GM23248 (cell line): ENCODE data around the gene CDKAL1. TPM values are rescaled to one million over a fixed set of nuclear protein-coding genes. Genes with fewer than 3 reads are reported as not detected.

Experiments
- DNase-seq: peaks from one replicate; pipeline ENCODE4 v3.0.0-alpha.2; 2015
- H2AFZ ChIP-seq: fragments of 200-600 bp; sonication (generic); 2 replicates; pipeline ENCODE4 v1.6.1; 2016; ENCODE audit warnings: antibody characterized with exemption
- H3F3A ChIP-seq: fragments of 200-600 bp; sonication (generic); 2 replicates; pipeline ENCODE4 v1.6.1; 2016; ENCODE audit warnings: mild to moderate bottlenecking, antibody characterized with exemption, mixed run types; ENCODE audit not compliant: insufficient read depth
- H3K27ac ChIP-seq: fragments of 200-600 bp; sonication (generic); 2 replicates; pipeline ENCODE4 v1.5.1; 2016; ENCODE audit warnings: mild to moderate bottlenecking
- H3K27me3 ChIP-seq: fragments of 200-600 bp; sonication (generic); replicated peaks from 2 replicates; pipeline ENCODE4 v1.6.1; 2016; ENCODE audit warnings: mild to moderate bottlenecking; ENCODE audit not compliant: insufficient read depth
- H3K36me3 ChIP-seq: fragments of 200-600 bp; sonication (generic); 2 replicates; pipeline ENCODE4 v1.6.1; 2016; ENCODE audit warnings: low read depth, mild to moderate bottlenecking
- H3K4me1 ChIP-seq: fragments of 200-600 bp; sonication (generic); 2 replicates; pipeline ENCODE4 v1.6.1; 2016; ENCODE audit warnings: mild to moderate bottlenecking; ENCODE audit not compliant: insufficient read depth
- H3K4me2 ChIP-seq: fragments of 200-600 bp; sonication (generic); one replicate; pipeline ENCODE4 v1.6.1; 2016; ENCODE audit warnings: mild to moderate bottlenecking; ENCODE audit not compliant: unreplicated experiment
- H3K4me3 ChIP-seq: fragments of 200-600 bp; sonication (generic); 2 replicates; pipeline ENCODE4 v1.5.1; 2016; ENCODE audit warnings: mild to moderate bottlenecking
- H3K79me2 ChIP-seq: fragments of 200-600 bp; sonication (generic); 2 replicates; pipeline ENCODE4 v1.6.1; 2016; ENCODE audit warnings: mild to moderate bottlenecking; ENCODE audit not compliant: insufficient read depth
- H3K9ac ChIP-seq: fragments of 200-600 bp; sonication (generic); 2 replicates; pipeline ENCODE4 v1.6.1; 2016; ENCODE audit warnings: mild to moderate bottlenecking
- H3K9me2 ChIP-seq: fragments of 200-600 bp; sonication (generic); 2 replicates; pipeline ENCODE4 v1.6.1; 2016; ENCODE audit warnings: mixed run types, mild to moderate bottlenecking, moderate library complexity; ENCODE audit not compliant: insufficient read depth
- H3K9me3 ChIP-seq: fragments of 200-600 bp; sonication (generic); one replicate; pipeline ENCODE4 v1.6.1; 2017; ENCODE audit warnings: low read depth
- H4K20me1 ChIP-seq: fragments of 200-600 bp; sonication (generic); 2 replicates; pipeline ENCODE4 v1.6.0; 2016; ENCODE audit not compliant: insufficient read depth
- EZH2 ChIP-seq: fragments of 200-600 bp; sonication (generic); IDR thresholded peaks from 2 replicates; pipeline ENCODE4 v1.6.1; 2018; ENCODE audit warnings: antibody characterized with exemption, mild to moderate bottlenecking; ENCODE audit not compliant: insufficient read depth, poor library complexity, severe bottlenecking
- EZH2phosphoT487 ChIP-seq: fragments of 200-600 bp; sonication (generic); IDR thresholded peaks from 2 replicates; pipeline ENCODE4 v1.6.1; 2018; ENCODE audit warnings: antibody characterized with exemption, moderate library complexity, mild to moderate bottlenecking, low read depth; ENCODE audit not compliant: insufficient read depth
- WGBS, 2 experiments: methylation state at CpG; one replicate each; pipeline ENCODE4 v1.1.6; 2015 to 2017; ENCODE audit warnings: low lambda C conversion rate in 2 of 2, low coverage in 1 of 2; ENCODE audit errors: missing lambda C conversion rate in 2 of 2; 5-methylcytosine and 5-hydroxymethylcytosine counted together
- in situ Hi-C: fragments of 300-500 bp; cut with MboI; formaldehyde crosslinking; loops from 2 replicates; pipeline ENCODE4 v1.15.0; 2020
- polyA plus RNA-seq: library from polyadenylated mRNA; unstranded; fragments of >200 nt; fragmentation: Nextera tagmentation; extraction: Ambion mirVana; gene quantifications from 2 replicates; pipeline ENCODE4 v1.2.1, GENCODE V29; 2016
- total RNA-seq: library from RNA; depleted of rRNA; stranded (reverse); fragments of >200 nt; shearing (Covaris generic); gene quantifications from 2 replicates; pipeline ENCODE4 v1.2.3, GENCODE V29; 2014

Gene CDKAL1
- total and polyA plus RNA-seq, 2 experiments from 2014 or later = 7.5 to 10.8 TPM

DNA sequence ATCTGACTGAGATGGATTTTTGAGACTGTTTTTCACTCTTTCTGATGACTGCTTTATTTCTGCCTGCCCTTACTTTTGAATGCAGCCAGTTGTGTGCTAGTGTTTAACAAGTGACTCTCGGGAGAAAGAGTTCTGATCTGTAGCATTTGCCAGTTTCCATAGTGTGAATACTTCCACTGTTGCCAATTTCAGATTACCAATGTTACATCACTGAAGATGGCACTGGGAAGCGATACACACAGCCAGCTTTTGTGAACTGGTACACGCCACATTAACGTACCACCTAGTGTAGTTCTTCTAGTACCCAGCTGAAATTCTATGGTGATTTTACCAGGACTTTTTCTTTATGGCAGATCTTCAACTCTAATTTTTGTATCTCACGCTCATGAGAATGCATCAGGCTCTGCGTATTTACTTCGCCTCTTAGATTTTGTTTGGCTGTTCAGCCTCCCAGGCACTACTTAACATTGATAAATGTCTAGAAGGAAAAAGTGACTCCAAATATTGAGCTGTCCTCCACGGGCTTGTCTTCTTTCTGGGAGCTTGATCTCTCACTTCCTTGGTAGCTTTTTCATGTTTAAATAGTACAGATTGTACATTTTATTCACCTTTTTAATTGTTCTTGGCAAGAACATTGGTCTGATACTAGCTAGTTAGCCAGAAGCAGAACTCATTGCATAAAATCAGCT, 537.7 kb downstream of the CDKAL1 start:
- no peak overlapping the region for H3K9ac ChIP-seq
- no peak for TF ChIP-seq EZH2
- no peak for TF ChIP-seq EZH2phosphoT487
- DNase-seq = no peak
- H2AFZ ChIP-seq = no peak overlapping the region
- no peaks in the 10 kb centered on the region for H3K27me3 ChIP-seq
- H3K9me3 ChIP-seq = no peaks in the 10 kb centered on the region
- no peak overlapping the region for H3K27ac ChIP-seq
- H3K36me3 ChIP-seq = no peaks in the 10 kb centered on the region
- H4K20me1 ChIP-seq = no peaks in the 10 kb centered on the region
- H3F3A ChIP-seq = no peaks in the 10 kb centered on the region
- H3K4me3 ChIP-seq = no peak overlapping the region
- 90 to 92% methylated on average over 8 of the region's 8 CpGs for WGBS, 2 experiments
- H3K9me2 ChIP-seq = no peaks in the 10 kb centered on the region
- in situ Hi-C loops = no loop called here
- no peak overlapping the region for H3K4me2 ChIP-seq
- no peaks in the 10 kb centered on the region for H3K79me2 ChIP-seq
- H3K4me1 ChIP-seq = no peaks in the 10 kb centered on the region

DNA sequence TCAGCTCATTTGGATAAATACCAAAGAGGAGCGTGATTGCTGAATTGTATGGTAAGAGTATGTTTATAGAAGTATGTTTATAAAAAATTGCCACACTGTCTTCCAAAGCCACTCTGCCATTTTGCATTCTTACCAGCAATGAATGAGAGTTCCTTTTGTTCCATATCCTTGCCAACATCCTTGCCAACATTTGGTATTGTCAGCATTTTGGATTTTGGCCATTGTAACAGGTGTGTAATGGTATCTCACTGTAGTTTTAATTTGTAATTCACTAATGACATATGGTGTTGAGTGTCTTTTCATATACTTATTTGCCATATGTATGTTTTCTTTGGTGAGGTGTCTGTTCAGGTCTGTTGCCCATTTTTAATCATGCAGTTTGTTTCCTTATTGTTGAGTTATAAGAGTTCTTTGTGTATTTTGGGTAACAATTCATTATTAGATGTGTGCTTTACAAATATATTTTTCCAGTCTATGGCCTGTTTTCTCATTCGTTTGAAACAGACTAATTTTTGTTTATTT, 539.1 kb downstream of the CDKAL1 start:
- H3K9me2 ChIP-seq = no peaks in the 10 kb centered on the region
- 89 to 92% methylated on average over 2 of the region's 2 CpGs for WGBS, 2 experiments
- no peak overlapping the region for H2AFZ ChIP-seq
- in situ Hi-C loops = no loop called here
- no peaks in the 10 kb centered on the region for H3K79me2 ChIP-seq
- DNase-seq = no peak
- no peak overlapping the region for H3K9ac ChIP-seq
- TF ChIP-seq EZH2 = no peak
- no peaks in the 10 kb centered on the region for H3K27me3 ChIP-seq
- no peaks in the 10 kb centered on the region for H4K20me1 ChIP-seq
- H3F3A ChIP-seq = no peaks in the 10 kb centered on the region
- no peak overlapping the region for H3K4me2 ChIP-seq
- no peaks in the 10 kb centered on the region for H3K36me3 ChIP-seq
- H3K4me3 ChIP-seq = no peak overlapping the region
- no peaks in the 10 kb centered on the region for H3K9me3 ChIP-seq
- H3K4me1 ChIP-seq = no peaks in the 10 kb centered on the region
- no peak overlapping the region for H3K27ac ChIP-seq

DNA sequence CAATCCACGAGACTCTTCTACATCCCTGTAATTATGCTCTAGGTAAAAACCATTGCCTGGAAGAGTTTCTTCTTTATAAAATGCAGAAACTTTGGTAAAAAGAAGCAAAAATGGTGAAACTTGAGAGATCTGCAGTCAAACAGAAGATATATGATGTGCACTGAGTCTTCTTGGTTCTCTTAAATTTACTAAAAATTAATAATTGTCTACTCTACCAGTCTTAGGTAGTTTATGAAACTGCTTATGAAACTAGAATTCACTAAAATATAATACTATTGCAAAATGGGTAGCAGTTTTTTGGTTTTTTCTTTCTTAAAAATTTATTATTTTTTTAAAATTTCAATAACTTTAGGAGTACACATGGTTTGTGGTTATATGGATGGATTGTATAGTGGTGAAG, 540.2 kb downstream of the CDKAL1 start:
- H3K36me3 ChIP-seq = no peaks in the 10 kb centered on the region
- no peaks in the 10 kb centered on the region for H3K9me2 ChIP-seq
- WGBS, 2 experiments = 96 to 97% methylated on average over 1 of the region's 1 CpG
- H3K4me3 ChIP-seq = no peak overlapping the region
- DNase-seq = no peak
- no peaks in the 10 kb centered on the region for H3K27me3 ChIP-seq
- H3F3A ChIP-seq = no peaks in the 10 kb centered on the region
- no peak overlapping the region for H2AFZ ChIP-seq
- in situ Hi-C loops = no loop called here
- H3K4me2 ChIP-seq = no peak overlapping the region
- H3K9ac ChIP-seq = no peak overlapping the region
- no peaks in the 10 kb centered on the region for H3K9me3 ChIP-seq
- H3K27ac ChIP-seq = no peak overlapping the region
- H3K79me2 ChIP-seq = no peaks in the 10 kb centered on the region
- H4K20me1 ChIP-seq = no peaks in the 10 kb centered on the region
- no peak for TF ChIP-seq EZH2phosphoT487
- TF ChIP-seq EZH2 = no peak
- H3K4me1 ChIP-seq = no peaks in the 10 kb centered on the region

DNA sequence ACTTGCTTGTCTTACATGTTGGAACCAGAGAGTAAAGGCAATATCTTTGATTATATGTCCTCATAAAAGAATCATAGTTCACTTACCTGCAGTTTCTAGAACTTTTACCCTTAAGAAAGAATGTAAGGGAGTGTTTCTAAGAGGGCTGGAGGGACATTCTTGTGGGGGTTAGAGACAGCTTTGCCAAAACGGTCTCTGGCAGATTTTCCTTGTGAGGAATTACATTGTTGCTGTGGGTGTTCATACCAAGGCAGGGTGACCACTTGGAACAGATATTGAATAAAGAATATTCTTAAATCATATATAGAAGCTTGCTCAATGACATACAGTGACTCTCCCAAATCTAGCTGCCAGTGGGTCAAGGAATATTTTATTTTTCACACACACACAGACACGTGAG, 541.7 kb downstream of the CDKAL1 start:
- in situ Hi-C loops = no loop called here
- H3K9me2 ChIP-seq = no peaks in the 10 kb centered on the region
- no peaks in the 10 kb centered on the region for H3F3A ChIP-seq
- H3K36me3 ChIP-seq = no peaks in the 10 kb centered on the region
- H3K27ac ChIP-seq = no peak overlapping the region
- H3K27me3 ChIP-seq = no peaks in the 10 kb centered on the region
- no peaks in the 10 kb centered on the region for H3K9me3 ChIP-seq
- H3K9ac ChIP-seq = no peak overlapping the region
- no peak overlapping the region for H3K4me3 ChIP-seq
- no peaks in the 10 kb centered on the region for H4K20me1 ChIP-seq
- no peak overlapping the region for H2AFZ ChIP-seq
- no peak for TF ChIP-seq EZH2
- no peak for TF ChIP-seq EZH2phosphoT487
- no peak overlapping the region for H3K4me2 ChIP-seq
- H3K79me2 ChIP-seq = no peaks in the 10 kb centered on the region
- 98% methylated on average over 2 of the region's 2 CpGs for WGBS, 2 experiments
- no peaks in the 10 kb centered on the region for H3K4me1 ChIP-seq
- DNase-seq = no peak
